Loucy (cell line): ENCODE results near the gene RABL6.

ENCODE experiments used
- CTCF ChIP-seq: fragments of 200-600 bp; sonication (generic); conservative IDR thresholded peaks from 2 replicates; pipeline ENCODE4 v1.5.1; 2014; ENCODE audit warnings: mild to moderate bottlenecking, antibody characterized with exemption, low read length
- EZH2phosphoT487 ChIP-seq: fragments of 200-600 bp; IDR thresholded peaks from 2 replicates; pipeline ENCODE4 v1.6.1; 2018; ENCODE audit warnings: antibody characterized with exemption, mild to moderate bottlenecking, moderate library complexity, borderline replicate concordance

DNA sequence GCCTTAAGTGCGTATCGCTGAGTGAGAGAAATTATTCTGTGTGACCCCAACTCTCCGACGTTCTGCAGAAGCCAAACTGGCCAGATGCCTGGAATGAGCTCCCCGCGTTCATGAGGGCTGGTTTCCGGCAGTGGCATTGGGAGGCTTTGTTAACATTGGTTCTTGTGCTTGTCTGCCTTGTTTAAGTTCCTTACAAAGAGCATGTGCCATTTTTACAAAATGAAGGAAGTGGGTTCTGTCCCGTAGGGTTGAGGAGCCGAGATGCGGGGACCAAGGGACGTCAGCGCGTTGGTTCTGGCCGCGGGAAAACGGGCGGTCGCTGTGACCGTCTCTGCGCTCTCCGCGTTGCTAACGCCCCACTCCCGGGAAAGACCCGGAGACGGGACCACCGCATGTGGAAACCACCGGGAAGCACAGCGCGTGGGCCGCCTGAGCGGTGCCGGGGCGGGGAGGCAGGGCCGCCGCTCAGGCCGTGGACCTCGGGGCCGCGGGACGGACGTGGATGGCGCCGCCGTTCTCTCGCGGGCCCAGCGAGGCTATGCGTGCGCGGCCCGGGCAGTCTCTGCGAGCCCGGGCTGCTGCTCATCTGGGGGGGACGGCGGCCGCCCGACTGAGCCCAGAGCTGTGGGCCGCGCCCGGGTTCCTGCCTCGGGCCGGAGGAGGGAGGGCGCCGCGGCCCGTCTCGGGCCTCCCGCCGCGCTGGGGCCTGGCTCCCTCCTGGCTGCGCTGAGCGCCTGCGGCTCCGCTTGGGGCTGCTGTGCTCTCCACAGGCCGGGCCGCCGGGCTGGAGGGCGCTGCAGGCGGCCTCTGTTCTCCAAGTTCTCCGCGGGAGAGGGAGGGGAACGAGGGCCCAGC is 13.4 kb downstream of the RABL6 start:
- TF ChIP-seq CTCF (no peak), EZH2phosphoT487 (no peak)
